PC-9 (cell line): Measurements from ENCODE around the gene UBQLN2. TPM values are rescaled to one million over a fixed set of nuclear protein-coding genes. Genes with fewer than 3 reads are reported as not detected.

Experiments used
- BruUV-seq: library from RNA; stranded (reverse); fragments of 400-500 nt; replicated peaks from 2 replicates; lab custom pipeline; 2021; lab: Mats Ljungman, UMichigan
- CTCF ChIA-PET: fragments of 300-600 bp; sonication (Branson Sonifier 250); formaldehyde crosslinking; loops from one replicate; lab custom pipeline; 2022; ENCODE audit warnings: antibody characterized with exemption; lab: Charles Lee
- POLR2A ChIA-PET: fragments of 300-600 bp; sonication (Branson Sonifier 250); formaldehyde crosslinking; loops from one replicate; lab custom pipeline; 2022; ENCODE audit warnings: antibody characterized with exemption; ENCODE audit not compliant: unreplicated experiment; lab: Charles Lee
- DNase-seq, 2 experiments: peaks; one replicate each; pipeline versions ENCODE4 v3.0.0 to v3.0.0-alpha.2; 2015 to 2022; ENCODE audit warnings: mixed read lengths in 1 of 2
- H2AFZ ChIP-seq: fragments of 200-600 bp; sonication (generic); 2 replicates; pipeline ENCODE4 v1.8.1; 2017; ENCODE audit warnings: antibody characterized with exemption
- H3F3A ChIP-seq: fragments of 200-600 bp; sonication (generic); 2 replicates; pipeline ENCODE4 v1.8.1; 2017; ENCODE audit warnings: antibody characterized with exemption, mild to moderate bottlenecking, low read depth; ENCODE audit not compliant: insufficient read depth
- H3K27ac ChIP-seq: fragments of 200-600 bp; sonication (generic); 2 replicates; pipeline ENCODE4 v1.6.1; 2016; ENCODE audit warnings: mixed run types
- H3K27me3 ChIP-seq: fragments of 200-600 bp; sonication (generic); 2 replicates; pipeline ENCODE4 v1.6.1; 2016; ENCODE audit warnings: low read depth, mixed run types; ENCODE audit not compliant: insufficient read depth
- H3K36me3 ChIP-seq: fragments of 200-600 bp; sonication (generic); 2 replicates; pipeline ENCODE4 v1.6.1; 2016; ENCODE audit warnings: low read depth, mixed run types
- H3K4me1 ChIP-seq: fragments of 200-600 bp; sonication (generic); replicated peaks from 2 replicates; pipeline ENCODE4 v1.6.1; 2016; ENCODE audit warnings: mixed run types; ENCODE audit not compliant: insufficient read depth
- H3K4me2 ChIP-seq: fragments of 200-600 bp; sonication (generic); 2 replicates; pipeline ENCODE4 v1.6.1; 2017; ENCODE audit warnings: mixed run types
- H3K4me3 ChIP-seq: fragments of 200-600 bp; sonication (generic); 2 replicates; pipeline ENCODE4 v1.6.1; 2016; ENCODE audit warnings: mixed run types
- H3K79me2 ChIP-seq: fragments of 200-600 bp; sonication (generic); 2 replicates; pipeline ENCODE4 v1.6.1; 2017; ENCODE audit warnings: low read depth, mixed run types
- H3K9me2 ChIP-seq: fragments of 200-600 bp; sonication (generic); 2 replicates; pipeline ENCODE4 v1.8.1; 2017; ENCODE audit warnings: mild to moderate bottlenecking; ENCODE audit not compliant: insufficient read depth
- H3K9me3 ChIP-seq: fragments of 200-600 bp; sonication (generic); 2 replicates; pipeline ENCODE4 v1.8.1; 2016; ENCODE audit warnings: low read depth; ENCODE audit not compliant: insufficient read depth
- H4K20me1 ChIP-seq: fragments of 200-600 bp; sonication (generic); 2 replicates; pipeline ENCODE4 v1.8.1; 2017; ENCODE audit not compliant: insufficient read depth
- EZH2 ChIP-seq: fragments of 200-600 bp; sonication (generic); IDR thresholded peaks from 2 replicates; pipeline ENCODE4 v1.8.0; 2017; ENCODE audit warnings: antibody characterized with exemption, low read depth
- intact Hi-C: fragments of 100-400 bp; cut with micrococcal nuclease; formaldehyde crosslinking; loops from one replicate; pipeline ENCODE4 v1.10.0; 2022; ENCODE audit not compliant: unreplicated experiment
- total RNA-seq: library from RNA; stranded (reverse); gene quantifications from 2 replicates; pipeline ENCODE4 v1.2.3, GENCODE V29; 2021
- TF ChIP-seq, protein P1 (sequence below): fragments of 200-600 bp; sonication (generic); conservative IDR thresholded peaks from 2 replicates; pipeline ENCODE4 v1.6.1; 2017; ENCODE audit warnings: mixed run types, antibody characterized with exemption, mild to moderate bottlenecking, moderate library complexity

The UBQLN2 gene
- total RNA-seq, 1 experiment from 2014 or later, result 78.7 TPM

DNA sequence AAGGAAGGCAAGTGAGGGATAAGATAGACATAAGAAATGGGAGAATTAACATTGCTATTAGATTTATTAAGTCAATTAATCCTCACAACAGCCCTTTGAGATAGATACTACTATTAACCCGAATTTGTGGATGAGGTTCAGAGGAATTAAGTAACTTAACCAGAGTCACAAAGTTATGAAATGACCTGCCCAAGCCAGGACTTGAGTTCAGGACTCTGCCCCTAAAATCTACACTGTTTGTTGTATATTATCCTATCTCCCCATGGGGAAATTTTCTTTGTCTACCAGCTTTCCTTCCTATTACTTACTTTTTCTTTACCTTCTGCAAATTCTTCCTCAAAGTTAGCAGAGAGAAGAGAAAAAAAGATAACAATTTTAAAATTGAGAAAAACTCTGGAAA, 33.4 kb upstream of the UBQLN2 start:
- CTCF ChIA-PET, result interaction anchor here (0.6 kb wide), 1 partner anchor 81 kb away, joined by 8 read pairs; no protein-coding TSS in a partner anchor

DNA sequence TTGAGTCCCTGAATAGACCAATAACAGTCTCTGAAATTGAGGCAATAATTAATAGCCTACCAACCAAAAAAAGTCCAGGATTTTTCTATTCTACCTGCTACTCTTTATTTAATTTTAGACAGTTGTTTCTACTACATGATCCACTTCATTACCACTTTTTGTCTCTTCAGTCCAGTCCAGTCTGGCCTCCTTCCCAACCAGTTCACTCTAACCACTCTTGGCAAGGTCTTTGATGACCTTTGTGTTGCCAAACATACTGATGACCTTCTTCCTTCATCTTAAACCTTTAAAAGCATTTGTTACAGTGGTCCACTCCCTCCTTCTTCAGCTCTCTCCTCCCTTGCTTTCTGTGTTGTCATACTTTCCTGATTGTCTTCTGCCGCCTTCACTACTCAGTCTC, 12.8 kb upstream of the UBQLN2 start:
- intact Hi-C loops, result no loop called here
- H3K79me2 ChIP-seq, result no peaks in the 10 kb centered on the region
- no peaks in the 10 kb centered on the region for H3K9me3 ChIP-seq
- DNase-seq, result no peak
- H4K20me1 ChIP-seq, result no peaks in the 10 kb centered on the region
- H3K27me3 ChIP-seq, result no peaks in the 10 kb centered on the region
- POLR2A ChIA-PET, result no interaction called here
- H3F3A ChIP-seq, result no peaks in the 10 kb centered on the region
- H3K27ac ChIP-seq, result no peak overlapping the region
- no peaks in the 10 kb centered on the region for H3K36me3 ChIP-seq
- no TSS peak for BruUV-seq
- H3K4me2 ChIP-seq, result no peak overlapping the region
- CTCF ChIA-PET, result no interaction called here
- no peak overlapping the region for H2AFZ ChIP-seq
- H3K9me2 ChIP-seq, result no peaks in the 10 kb centered on the region
- no peak overlapping the region for H3K4me3 ChIP-seq
- TF ChIP-seq, protein P1, sequence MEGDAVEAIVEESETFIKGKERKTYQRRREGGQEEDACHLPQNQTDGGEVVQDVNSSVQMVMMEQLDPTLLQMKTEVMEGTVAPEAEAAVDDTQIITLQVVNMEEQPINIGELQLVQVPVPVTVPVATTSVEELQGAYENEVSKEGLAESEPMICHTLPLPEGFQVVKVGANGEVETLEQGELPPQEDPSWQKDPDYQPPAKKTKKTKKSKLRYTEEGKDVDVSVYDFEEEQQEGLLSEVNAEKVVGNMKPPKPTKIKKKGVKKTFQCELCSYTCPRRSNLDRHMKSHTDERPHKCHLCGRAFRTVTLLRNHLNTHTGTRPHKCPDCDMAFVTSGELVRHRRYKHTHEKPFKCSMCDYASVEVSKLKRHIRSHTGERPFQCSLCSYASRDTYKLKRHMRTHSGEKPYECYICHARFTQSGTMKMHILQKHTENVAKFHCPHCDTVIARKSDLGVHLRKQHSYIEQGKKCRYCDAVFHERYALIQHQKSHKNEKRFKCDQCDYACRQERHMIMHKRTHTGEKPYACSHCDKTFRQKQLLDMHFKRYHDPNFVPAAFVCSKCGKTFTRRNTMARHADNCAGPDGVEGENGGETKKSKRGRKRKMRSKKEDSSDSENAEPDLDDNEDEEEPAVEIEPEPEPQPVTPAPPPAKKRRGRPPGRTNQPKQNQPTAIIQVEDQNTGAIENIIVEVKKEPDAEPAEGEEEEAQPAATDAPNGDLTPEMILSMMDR, result no peak
- TF ChIP-seq EZH2, result no peak
- no peaks in the 10 kb centered on the region for H3K4me1 ChIP-seq

More for the DNA sequence above, 33.4 kb upstream of the UBQLN2 start:
- Histone ChIP-seq H3K36me3 (no peaks in the 10 kb centered on the region), H2AFZ (no peak overlapping the region), H3K4me2 (no peak overlapping the region), H3K4me3 (no peak overlapping the region), H4K20me1 (no peaks in the 10 kb centered on the region), H3K27ac (no peak overlapping the region), H3K4me1 (no peaks in the 10 kb centered on the region), H3K9me2 (no peaks in the 10 kb centered on the region), H3F3A (no peaks in the 10 kb centered on the region), H3K79me2 (no peaks in the 10 kb centered on the region), H3K27me3 (no peaks in the 10 kb centered on the region), H3K9me3 (no peaks in the 10 kb centered on the region)
- POLR2A ChIA-PET, result no interaction called here
- intact Hi-C loops, result no loop called here
- no peak for TF ChIP-seq EZH2
- TF ChIP-seq, protein P1, result no peak
- BruUV-seq, result no TSS peak
- DNase-seq, result no peak

DNA sequence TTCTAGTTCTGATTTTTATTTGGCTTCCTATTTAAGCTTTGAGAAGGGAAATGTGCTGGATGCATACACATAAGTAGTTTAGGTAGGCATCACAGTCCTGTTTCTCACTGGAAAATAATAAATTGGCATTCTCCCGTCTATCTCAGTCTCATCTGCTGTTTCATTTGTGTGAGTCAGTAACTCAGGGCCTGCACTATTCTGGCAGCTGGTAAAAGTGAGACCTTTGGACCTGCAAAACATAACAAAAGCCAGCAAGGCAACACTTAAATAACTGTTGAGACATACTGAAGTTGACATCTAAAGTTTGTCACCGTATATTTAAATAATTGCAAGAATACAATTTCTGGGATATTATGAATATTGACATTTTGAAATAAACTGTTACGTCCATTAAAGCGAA, 8.6 kb upstream of the UBQLN2 start:
- POLR2A ChIA-PET, result no interaction called here

More for the DNA sequence above, 8.6 kb upstream of the UBQLN2 start:
- no peaks in the 10 kb centered on the region for H3K4me1 ChIP-seq
- TF ChIP-seq, protein P1, result no peak
- no peak for TF ChIP-seq EZH2
- no peak overlapping the region for H3K4me3 ChIP-seq
- H3K27ac ChIP-seq, result no peak overlapping the region
- no peaks in the 10 kb centered on the region for H4K20me1 ChIP-seq
- H3K9me3 ChIP-seq, result no peaks in the 10 kb centered on the region
- no peaks in the 10 kb centered on the region for H3K9me2 ChIP-seq
- no peak for DNase-seq
- H3K27me3 ChIP-seq, result no peaks in the 10 kb centered on the region
- H3F3A ChIP-seq, result no peaks in the 10 kb centered on the region
- no TSS peak for BruUV-seq
- intact Hi-C loops, result no loop called here
- no peaks in the 10 kb centered on the region for H3K36me3 ChIP-seq
- CTCF ChIA-PET, result no interaction called here
- H3K4me2 ChIP-seq, result no peak overlapping the region
- H3K79me2 ChIP-seq, result no peaks in the 10 kb centered on the region
- H2AFZ ChIP-seq, result no peak overlapping the region
